Limb (tissue), 2 donors: ENCODE data around the gene SLC7A11.
A peak's percentile ranks its signal among the peaks of the same experiment; 100 is the strongest.

ENCODE experiments used
- DNase-seq, 2 donors: peaks; one replicate each; pipeline ENCODE4 v3.0.0-alpha.2; 2016; ENCODE audit errors: extremely low spot score in 2 of 2

SLC7A11 gene

GRCh38 chr4:138242076-138242833 lies at the start of gene SLC7A11:
SLC7A11 (minus strand) TSS chr4:138242349; CDS start chr4:138242069, 280 bp downstream.
- DNase-seq, result peak; percentile 40 to 71

GRCh38 chr4:138291431-138291830 lies 49.3 kb upstream of the SLC7A11 start:
- no peak for DNase-seq

DNA sequence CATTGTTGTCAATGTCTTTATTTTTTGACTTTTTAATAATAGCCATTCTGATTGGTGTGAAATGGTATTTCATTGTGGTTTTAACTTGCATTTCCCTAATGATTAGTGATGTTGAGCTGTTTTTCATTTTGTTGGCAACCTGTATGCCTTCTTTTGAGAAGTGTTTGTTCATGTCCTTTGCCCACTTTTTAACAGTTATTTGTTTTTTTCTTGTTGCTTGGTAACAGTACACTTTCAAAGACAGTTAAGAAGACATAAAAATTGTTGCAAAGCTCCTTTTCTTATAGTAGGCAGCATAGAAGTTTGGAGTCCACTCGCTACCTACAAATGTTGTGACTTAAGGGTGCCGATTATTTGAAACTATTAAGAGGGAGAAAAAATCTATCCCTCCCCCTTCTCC lies 48.7 kb upstream of the SLC7A11 start:
- no peak for DNase-seq

DNA sequence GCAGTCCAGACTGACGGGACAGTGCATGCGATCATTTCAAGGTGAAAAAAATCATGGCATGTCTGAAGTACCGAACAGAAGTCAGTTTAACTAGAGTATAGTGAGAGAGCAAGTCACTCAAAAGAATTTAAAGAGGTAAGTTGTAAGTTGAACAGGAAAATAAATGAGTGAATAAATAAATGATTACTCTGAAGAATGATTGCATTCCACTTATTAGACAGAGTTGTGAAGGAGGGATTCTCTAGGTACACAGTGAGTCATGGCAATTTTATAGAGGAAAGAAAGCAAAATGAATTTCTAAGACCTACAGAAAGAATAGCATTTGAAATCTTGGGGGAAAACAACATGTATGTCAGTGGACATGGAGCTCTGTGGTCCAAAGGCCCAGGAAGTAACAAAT lies 37.1 kb upstream of the SLC7A11 start:
- DNase-seq, result no peak

DNA sequence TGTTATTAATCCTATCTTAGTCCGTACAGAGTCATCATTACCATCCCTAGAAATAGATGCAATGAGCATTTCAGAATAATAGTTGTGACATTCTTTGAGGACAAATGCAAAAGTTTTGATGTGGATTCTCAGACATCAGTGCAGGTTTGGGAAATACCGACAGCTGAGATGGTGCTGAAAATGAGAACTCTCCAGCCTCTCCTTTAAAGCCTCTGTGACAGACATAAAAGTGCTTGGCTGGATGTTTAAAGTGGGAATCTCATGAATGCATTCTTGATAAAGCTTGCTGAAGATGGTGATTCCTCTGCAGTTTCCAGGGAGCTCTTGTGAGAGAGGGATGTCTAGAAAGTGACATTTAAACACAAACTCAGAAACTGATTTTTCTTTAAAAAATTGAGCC lies 35.0 kb upstream of the SLC7A11 start:
- DNase-seq, result no peak

GRCh38 chr4:138275963-138276621 lies 33.9 kb upstream of the SLC7A11 start:
- DNase-seq, result no peak

- DNase-seq, result no peak
Measured at GRCh38 chr4:138275216-138275615, 33.1 kb upstream of the SLC7A11 start.

DNA sequence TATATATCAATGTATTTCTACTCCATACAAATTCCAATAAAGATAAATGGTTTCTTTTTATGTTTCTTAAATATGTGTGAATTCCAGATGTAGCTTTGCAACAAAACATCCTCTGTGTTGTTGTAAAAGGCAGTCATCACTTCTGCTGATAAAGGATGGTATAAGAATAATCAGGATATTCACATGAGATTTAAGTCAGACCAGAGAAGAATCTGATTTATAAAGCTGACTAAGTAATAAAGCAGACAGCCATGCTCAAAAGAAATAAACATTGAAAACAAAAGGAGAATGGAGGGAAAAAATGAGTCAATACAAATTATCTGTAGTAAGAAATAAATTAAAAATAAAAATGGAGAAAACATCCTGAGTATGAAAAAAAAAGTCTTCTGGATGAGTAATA lies 27.0 kb upstream of the SLC7A11 start:
- DNase-seq, result no peak

DNA sequence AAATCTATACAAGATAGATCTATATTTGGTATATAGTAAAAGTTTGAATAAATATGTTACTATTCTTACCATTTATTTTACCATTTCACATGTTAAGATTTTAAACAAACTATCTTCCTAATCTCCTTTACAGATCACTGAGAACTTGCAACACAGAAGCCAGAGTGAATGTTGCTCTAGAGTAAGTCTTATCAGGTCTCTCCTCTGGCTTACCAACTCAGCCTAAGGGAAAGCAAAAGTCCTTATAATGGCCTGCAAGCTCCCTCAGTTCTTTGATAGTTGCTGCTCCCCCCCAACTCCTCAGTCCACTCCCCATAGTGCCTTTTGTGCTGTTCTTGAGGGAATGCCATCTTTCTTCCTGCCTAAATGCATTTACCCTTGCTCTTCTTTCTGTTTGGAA lies 25.7 kb upstream of the SLC7A11 start:
- no peak for DNase-seq

DNA sequence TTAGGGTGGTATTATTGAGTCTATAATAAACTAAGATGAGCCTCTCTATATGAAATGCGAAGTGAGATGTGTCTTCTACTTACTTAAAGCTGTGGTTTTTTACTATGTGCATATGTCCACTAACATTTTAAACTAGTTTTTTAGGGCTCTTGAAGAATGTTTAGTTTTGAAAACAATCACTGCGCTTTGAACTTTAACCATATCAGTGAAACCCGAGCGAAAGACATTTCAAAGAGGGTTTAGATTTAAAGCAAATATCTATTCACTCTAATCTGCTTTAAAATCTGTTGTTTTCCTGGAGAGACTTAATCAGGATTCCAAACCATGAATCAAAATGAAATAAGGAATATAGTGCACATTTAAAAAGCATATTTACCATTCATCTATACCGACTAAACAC lies 24.8 kb upstream of the SLC7A11 start:
- DNase-seq, result no peak

- no peak for DNase-seq
Measured at GRCh38 chr4:138263247-138263816, 21.2 kb upstream of the SLC7A11 start.

GRCh38 chr4:138262469-138262868 lies 20.3 kb upstream of the SLC7A11 start:
- no peak for DNase-seq

DNA sequence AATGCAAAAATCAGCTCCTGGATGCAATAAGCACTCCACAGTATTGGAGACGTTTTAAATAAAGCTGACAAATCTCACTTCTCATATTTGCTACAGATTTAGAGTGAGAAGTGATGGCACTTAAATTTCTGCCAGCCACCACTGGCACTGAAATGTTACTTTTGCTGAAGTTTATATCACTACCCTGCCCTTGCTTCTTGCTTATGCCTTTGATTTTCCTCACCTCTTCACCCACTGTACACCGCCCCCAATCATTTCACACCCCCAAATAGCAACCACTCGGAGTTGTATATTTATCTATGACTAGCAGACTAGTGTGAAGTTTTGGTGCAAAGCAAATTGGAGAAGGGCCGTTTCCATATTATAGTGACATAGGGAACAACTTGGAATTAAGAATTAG lies 19.9 kb upstream of the SLC7A11 start:
- no peak for DNase-seq

- DNase-seq, result no peak
Measured at GRCh38 chr4:138259824-138260223, 17.7 kb upstream of the SLC7A11 start.

GRCh38 chr4:138259271-138259670 lies 17.1 kb upstream of the SLC7A11 start:
- no peak for DNase-seq

GRCh38 chr4:138256608-138257007 lies 14.5 kb upstream of the SLC7A11 start:
- DNase-seq, result no peak

DNA sequence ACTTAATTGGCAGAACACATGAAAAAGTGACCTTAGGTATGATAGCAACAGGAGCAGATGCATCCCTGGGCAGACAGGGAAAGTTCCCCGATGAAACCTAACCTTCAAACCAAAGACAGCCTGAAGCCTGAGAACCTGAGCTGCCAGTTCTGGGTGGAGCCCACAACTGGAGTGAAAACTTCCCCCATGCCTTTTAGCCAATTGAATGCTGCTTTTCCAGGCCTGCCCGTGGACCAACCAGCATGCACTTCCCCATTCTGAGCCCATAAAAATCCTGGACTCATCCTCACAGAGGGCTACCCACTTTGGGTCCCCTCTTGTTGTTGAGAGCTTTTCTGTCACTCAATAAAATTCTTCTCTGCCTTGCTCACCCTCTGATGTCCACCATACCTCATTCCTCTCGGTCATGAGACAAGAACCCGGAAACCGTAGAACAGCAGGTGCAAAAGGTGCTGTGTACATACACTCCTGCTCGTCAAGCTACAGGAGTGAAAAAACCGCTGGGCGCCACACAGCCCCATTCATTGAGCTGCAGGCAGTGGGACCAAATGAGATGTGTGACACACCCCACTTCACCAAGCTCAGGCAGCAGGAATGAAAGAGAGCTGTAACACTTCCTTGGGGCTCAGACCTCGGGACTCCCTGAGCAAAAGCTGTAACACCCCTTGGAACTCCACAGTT lies 13.9 kb upstream of the SLC7A11 start:
- DNase-seq, result no peak

GRCh38 chr4:138252551-138252950 lies 10.4 kb upstream of the SLC7A11 start:
- no peak for DNase-seq

GRCh38 chr4:138251938-138252337 lies 9.8 kb upstream of the SLC7A11 start:
- DNase-seq, result no peak

DNA sequence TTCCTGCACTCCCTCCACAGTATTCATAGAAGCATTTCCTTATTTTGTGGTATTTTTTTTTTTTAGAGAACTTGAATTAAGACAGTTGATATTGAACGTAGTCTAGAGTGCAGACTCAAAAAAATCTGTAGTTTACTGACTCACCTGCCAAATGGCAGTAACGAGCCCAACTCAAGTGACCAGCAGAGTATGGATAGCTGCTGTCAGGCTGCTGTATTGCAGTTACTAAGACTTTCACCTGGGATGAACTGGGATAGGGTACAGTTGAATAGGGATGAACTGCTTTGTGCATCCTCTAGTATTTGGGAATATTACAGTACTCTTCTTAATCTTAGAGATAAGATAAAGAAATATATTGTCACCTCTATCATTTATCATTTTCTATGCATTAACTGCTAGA lies 7.0 kb upstream of the SLC7A11 start:
- DNase-seq, result no peak

DNA sequence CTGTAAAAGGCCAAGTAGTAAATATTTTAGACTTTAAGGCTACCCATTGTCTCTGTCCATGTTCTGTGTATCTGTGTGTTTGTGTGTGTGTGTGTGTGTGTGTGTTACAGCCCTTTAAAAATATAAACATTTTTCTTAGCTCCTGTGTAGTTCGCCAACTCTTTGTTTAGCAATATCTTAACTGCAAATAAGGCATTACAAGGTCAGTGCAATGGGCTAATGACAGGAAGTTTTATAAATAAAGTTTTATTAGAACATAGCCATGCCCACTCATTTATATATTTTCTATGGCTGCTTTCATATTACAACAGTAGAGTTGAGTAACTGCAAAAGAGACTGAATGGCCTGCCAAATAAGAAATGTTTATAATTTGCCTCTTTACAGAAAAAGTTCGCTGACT lies 5.9 kb upstream of the SLC7A11 start:
- no peak for DNase-seq

DNA sequence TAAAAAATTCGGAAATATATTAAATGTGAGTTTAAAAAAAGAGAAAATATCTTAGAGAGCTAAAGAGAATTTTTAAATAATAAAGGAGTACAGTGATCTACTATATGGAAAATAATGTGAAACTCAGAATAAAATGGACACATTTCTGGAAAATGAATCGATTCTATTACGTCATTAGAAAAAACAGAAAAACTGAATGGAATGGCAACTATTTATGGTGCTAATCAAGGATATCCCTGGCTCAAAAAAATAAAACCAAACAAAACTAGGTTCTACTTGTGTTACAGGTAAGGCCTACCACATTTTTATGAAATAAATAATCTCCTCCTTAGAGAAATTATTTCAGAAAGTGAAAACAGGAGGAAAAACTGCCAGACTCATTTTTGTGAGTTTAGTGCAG lies 5.5 kb upstream of the SLC7A11 start:
- no peak for DNase-seq
